HG03108 (cell line): ENCODE measurements around the gene ANKRD37.
"Not testable (repeated sequence)": the region's sequence is repeated elsewhere in the genome, so short reads cannot be mapped to it uniquely, and the experiment has no call there.

Source experiments
- ATAC-seq: cut with Tn5 transposase; IDR thresholded peaks from one replicate; pipeline ENCODE4 v1.9.1; 2021; ENCODE audit warnings: moderate library complexity; ENCODE audit not compliant: unreplicated experiment

ANKRD37 gene

GRCh38 chr4:185396724-185397385 is at the start of gene ANKRD37:
Gene ANKRD37 (plus strand): TSS chr4:185396841. CDS start chr4:185396924, 83 bp downstream.
- no peak for ATAC-seq

GRCh38 chr4:185346975-185347601 is 49.6 kb upstream of the ANKRD37 start:
- no peak for ATAC-seq

GRCh38 chr4:185351691-185352090 is 45.0 kb upstream of the ANKRD37 start:
- ATAC-seq, result no peak

- ATAC-seq, result no peak
Measured at GRCh38 chr4:185352202-185352601, 44.4 kb upstream of the ANKRD37 start.

- no peak for ATAC-seq
Measured at GRCh38 chr4:185352741-185353140, 43.9 kb upstream of the ANKRD37 start.

GRCh38 chr4:185357211-185357610 is 39.4 kb upstream of the ANKRD37 start:
- no peak for ATAC-seq

- no peak for ATAC-seq
Measured at GRCh38 chr4:185357733-185358440, 38.8 kb upstream of the ANKRD37 start.

GRCh38 chr4:185358514-185358913 is 38.1 kb upstream of the ANKRD37 start:
- ATAC-seq, result no peak

- ATAC-seq, result no peak
Measured at GRCh38 chr4:185358959-185359358, 37.7 kb upstream of the ANKRD37 start.

- ATAC-seq, result no peak
Measured at GRCh38 chr4:185359767-185360446, 36.7 kb upstream of the ANKRD37 start.

- no peak for ATAC-seq
Measured at GRCh38 chr4:185361872-185362271, 34.8 kb upstream of the ANKRD37 start.

- not testable (repeated sequence) for ATAC-seq
Measured at GRCh38 chr4:185362570-185362969, 34.1 kb upstream of the ANKRD37 start.

- ATAC-seq, result no peak
Measured at GRCh38 chr4:185363251-185363650, 33.4 kb upstream of the ANKRD37 start.

- ATAC-seq, result no peak
Measured at GRCh38 chr4:185364886-185365285, 31.8 kb upstream of the ANKRD37 start.

- ATAC-seq, result no peak
Measured at GRCh38 chr4:185369731-185370130, 26.9 kb upstream of the ANKRD37 start.

- ATAC-seq, result no peak
Measured at GRCh38 chr4:185370268-185370949, 26.2 kb upstream of the ANKRD37 start.

- no peak for ATAC-seq
Measured at GRCh38 chr4:185371702-185372101, 24.9 kb upstream of the ANKRD37 start.

- ATAC-seq, result no peak
Measured at GRCh38 chr4:185374027-185374426, 22.6 kb upstream of the ANKRD37 start.

GRCh38 chr4:185374573-185374972 is 22.1 kb upstream of the ANKRD37 start:
- no peak for ATAC-seq

GRCh38 chr4:185378264-185378663 is 18.4 kb upstream of the ANKRD37 start:
- no peak for ATAC-seq
